Erythroblast (primary cell): ENCODE measurements around the gene AGBL2.

ENCODE experiments used
- GATA1 ChIP-seq: IDR thresholded peaks from 2 replicates; pipeline ENCODE4 v1.6.1; 2011; ENCODE audit warnings: low read depth, mild to moderate bottlenecking, control low read depth, low read length, moderate library complexity
- POLR2A ChIP-seq: IDR thresholded peaks from 2 replicates; pipeline ENCODE4 v1.6.1; 2011; ENCODE audit warnings: mild to moderate bottlenecking, low read length

- no peak for TF ChIP-seq POLR2A
- no peak for TF ChIP-seq GATA1
These were observed 94.3 kb downstream of the AGBL2 start for GRCh38 chr11:47620836-47621378.
